Left lung (tissue), 10 donors: Measurements from ENCODE around the gene CAMK2G. TPM values are rescaled to one million over a fixed set of nuclear protein-coding genes. Genes with fewer than 3 reads are reported as not detected.
A peak's percentile ranks its signal among the peaks of the same experiment; 100 is the strongest.

Source experiments
- ATAC-seq: fragments of 200-7000 bp; cut with Tn5 transposase; one replicate; pipeline ENCODE4 v1.9.1; 2020; ENCODE audit warnings: moderate library complexity
- DNase-seq, 4 donors: peaks; one replicate each; pipeline ENCODE4 v3.0.0-alpha.2; 2013 to 2020
- H3K27ac ChIP-seq, 2 donors: fragments of 200-600 bp; sonication (generic) in 1 of 2; one replicate each; pipeline versions ENCODE4 v1.5.0 to v1.8.0; 2020 to 2021
- H3K27me3 ChIP-seq, 2 donors: fragments of 200-600 bp; sonication (generic) in 1 of 2; one replicate each; pipeline versions ENCODE4 v1.5.0 to v1.8.0; 2020 to 2021
- H3K36me3 ChIP-seq, 2 donors: fragments of 200-600 bp; sonication (generic) in 1 of 2; one replicate each; pipeline versions ENCODE4 v1.5.0 to v1.8.0; 2020 to 2021
- H3K4me1 ChIP-seq, 2 donors: fragments of 200-600 bp; one replicate each; pipeline ENCODE4 v1.8.0; 2021
- H3K4me3 ChIP-seq, 2 donors: fragments of 200-600 bp; sonication (generic) in 1 of 2; one replicate each; pipeline versions ENCODE4 v1.5.0 to v1.8.0; 2020 to 2021; ENCODE audit warnings: mild to moderate bottlenecking in 1 of 2
- H3K9me3 ChIP-seq, 2 donors: fragments of 200-600 bp; sonication (generic) in 1 of 2; one replicate each; pipeline versions ENCODE4 v1.5.0 to v1.8.0; 2020 to 2021
- CTCF ChIP-seq, 2 donors: fragments of 200-600 bp; sonication (generic) in 1 of 2; IDR thresholded peaks; one replicate each; pipeline versions ENCODE4 v1.5.0 to v1.8.0; 2021; ENCODE audit warnings: antibody characterized with exemption in 2 of 2
- intact Hi-C, 2 donors: fragments of 100-400 bp; cut with DNase I; formaldehyde crosslinking; loops; one replicate each; pipeline versions ENCODE4 v1.11.2 to v1.14.2; 2022
- polyA plus RNA-seq, 6 donors: library from polyadenylated mRNA; unstranded; fragments of 120-200 nt; gene quantifications; one replicate each; pipeline ENCODE4 v1.2.1, GENCODE V29; 2013; ENCODE audit not compliant: insufficient read length in 6 of 6
- total RNA-seq, 2 donors: library from RNA; stranded (reverse); fragmentation: NEBNext Ultra II Directional; extraction: Animal tissue kit (Norgen Biotek cat#: 25700); gene quantifications; one replicate each; pipeline ENCODE4 v1.2.1, GENCODE V29; 2021
- donor health status: DM: no; HTN: yes; CAD: no.
- donor health status: DM: no; HTN: no; CAD: no.

Gene CAMK2G
- total and polyA plus RNA-seq, 8 donors = 28.9 to 44.5 (median 35.4) TPM

- no peaks in the 10 kb centered on the region for H3K9me3 ChIP-seq
- peaks cover 34 to 79% of the 10 kb centered on the region in 2 donors for H3K4me1 ChIP-seq
- TF ChIP-seq CTCF (IDR thresholded peaks at IDR 0.05) = no peak
- peaks cover 0 to 2% of the 10 kb centered on the region in 2 donors for H3K36me3 ChIP-seq
- DNase-seq (peak in 1 of 4 donors; percentile 70), ATAC-seq (peak; percentile 25)
- peaks cover 0 to 26% of the 10 kb centered on the region in 2 donors for H3K27me3 ChIP-seq
- intact Hi-C loops = no loop called here
- H3K27ac ChIP-seq = peak overlapping the region; percentile 85 to 86
- no peak overlapping the region for H3K4me3 ChIP-seq
Measured at GRCh38 chr10:73908853-73909539, 34.6 kb upstream of the CAMK2G start.

DNA sequence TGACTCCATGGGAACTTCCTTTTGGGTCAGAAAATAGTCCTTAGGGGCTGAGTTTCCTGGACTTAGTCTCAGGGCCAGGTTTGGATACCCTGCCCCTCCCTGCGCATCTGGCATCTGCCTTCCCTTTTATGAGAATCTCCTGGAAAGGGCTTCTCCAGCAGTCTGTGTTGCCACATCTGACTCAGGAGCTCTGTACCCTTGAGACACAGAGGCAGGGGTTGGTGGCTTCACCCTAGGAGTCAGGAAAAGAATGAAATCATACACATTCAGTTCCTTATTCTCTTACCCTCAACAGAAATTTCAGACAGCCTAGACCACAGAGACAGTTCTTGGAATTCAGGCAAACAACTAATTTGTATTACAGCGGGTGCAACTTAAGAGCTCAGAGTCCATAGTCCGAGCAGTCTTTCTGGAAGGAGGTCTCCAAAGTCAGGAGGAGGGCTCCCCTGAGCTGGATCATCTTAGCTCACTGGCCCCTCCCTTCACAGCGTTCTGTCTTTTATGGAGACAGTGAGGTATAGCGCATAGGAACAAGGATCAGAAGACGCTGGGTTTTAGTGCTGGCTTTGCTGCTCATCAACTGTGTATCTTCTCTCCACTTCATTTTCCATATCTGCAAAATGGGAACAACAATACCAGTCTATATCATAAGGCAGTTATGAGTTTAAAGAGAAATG lies 33.6 kb upstream of the CAMK2G start:
- Histone ChIP-seq H3K27me3 (peaks cover 0 to 26% of the 10 kb centered on the region in 2 donors), H3K4me3 (no peak overlapping the region), H3K36me3 (no peaks in the 10 kb centered on the region), H3K27ac (peak overlapping the region; percentile 85 to 86), H3K9me3 (no peaks in the 10 kb centered on the region), H3K4me1 (peaks cover 34 to 77% of the 10 kb centered on the region in 2 donors)
- ATAC-seq (peak; percentile 23), DNase-seq (peak in 1 of 4 donors; percentile 76)
- intact Hi-C loops = no loop called here
- TF ChIP-seq CTCF (IDR thresholded peaks at IDR 0.05) = no peak

- peaks cover 34 to 76% of the 10 kb centered on the region in 2 donors for H3K4me1 ChIP-seq
- ATAC-seq = peak; percentile 72
Measured at GRCh38 chr10:73906524-73907447, 32.4 kb upstream of the CAMK2G start.

DNA sequence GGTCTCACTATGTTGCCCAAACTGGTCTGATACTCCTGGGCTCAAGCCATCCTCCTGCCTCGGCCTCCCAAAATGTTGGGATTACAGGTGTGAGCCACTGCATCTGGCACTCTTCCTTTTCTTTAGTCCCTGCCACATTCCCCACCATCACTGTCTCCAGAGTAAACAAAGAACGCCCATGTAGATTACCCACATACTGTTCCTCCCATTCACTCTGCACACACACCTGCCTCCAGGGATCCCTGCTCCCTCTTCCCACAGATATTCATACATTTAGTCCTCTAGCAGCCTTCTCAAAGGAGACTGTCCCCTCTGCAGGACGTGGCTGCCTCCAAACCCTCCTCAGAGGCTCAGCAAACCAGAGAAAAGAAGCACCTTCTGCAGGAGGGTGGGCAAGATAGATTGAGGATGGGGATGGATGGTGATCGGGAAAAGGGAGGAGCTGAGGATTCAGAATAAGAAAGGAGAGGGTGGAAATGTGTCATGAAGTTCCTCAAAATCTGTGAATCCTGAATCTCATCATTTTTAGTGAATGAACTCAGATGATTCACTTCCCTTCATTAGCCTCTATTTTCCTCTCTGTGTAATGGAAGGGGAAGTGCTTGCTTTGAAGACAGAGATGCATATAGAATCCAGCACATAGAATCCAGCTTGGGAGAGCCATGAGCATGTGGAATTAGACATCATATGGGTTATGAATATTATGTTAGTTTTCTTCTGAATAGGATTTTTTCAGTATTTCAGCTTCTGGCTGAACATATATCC lies 31.1 kb upstream of the CAMK2G start:
- no peak for DNase-seq
- ATAC-seq = no peak
- Histone ChIP-seq H3K27me3 (peaks cover 0 to 1% of the 10 kb centered on the region in 2 donors), H3K4me1 (peaks cover 30 to 68% of the 10 kb centered on the region in 2 donors), H3K36me3 (no peaks in the 10 kb centered on the region), H3K9me3 (no peaks in the 10 kb centered on the region), H3K27ac (peak overlapping the region; percentile 85 to 86), H3K4me3 (no peak overlapping the region)
- TF ChIP-seq CTCF (IDR thresholded peaks at IDR 0.05) = no peak
- intact Hi-C loops = no loop called here

More at GRCh38 chr10:73906524-73907447, 32.4 kb upstream of the CAMK2G start:
- peak in 3 of 4 donors; percentile 80 to 82 (median 81) for DNase-seq
- TF ChIP-seq CTCF (IDR thresholded peaks at IDR 0.05) = no peak
- Histone ChIP-seq H3K27me3 (peaks cover 0 to 14% of the 10 kb centered on the region in 2 donors), H3K36me3 (no peaks in the 10 kb centered on the region), H3K9me3 (no peaks in the 10 kb centered on the region), H3K4me3 (no peak overlapping the region), H3K27ac (peak overlapping the region; percentile 85 to 86)
- intact Hi-C loops = no loop called here
